Measurements from ENCODE around the gene MMP11.

The MMP11 gene

GRCh38 chr22:23760056-23760455 is 12.6 kb upstream of the MMP11 start:
- DNase-seq (ENCODE audit: low read depth), result no peak

GRCh38 chr22:23762842-23763578 is 9.6 kb upstream of the MMP11 start, which contains the start of gene C22orf15:
TSS of gene C22orf15 (plus strand) at chr22:23762990. CDS start at chr22:23763307, 317 bp downstream.
- no peak for DNase-seq (ENCODE audit: low read depth)

- DNase-seq (ENCODE audit: low read depth), result no peak
Observed at GRCh38 chr22:23763579-23763945, 9.1 kb upstream of the MMP11 start.

- no peak for DNase-seq (ENCODE audit: low read depth)
Observed at GRCh38 chr22:23763954-23764353, 8.7 kb upstream of the MMP11 start.

GRCh38 chr22:23764899-23765881 is 7.5 kb upstream of the MMP11 start:
- no peak for DNase-seq (ENCODE audit: low read depth)

- DNase-seq (ENCODE audit: low read depth), result no peak
Observed at GRCh38 chr22:23767303-23767672, 5.4 kb upstream of the MMP11 start.

GRCh38 chr22:23767673-23768548 is 4.7 kb upstream of the MMP11 start, which contains the start of gene CHCHD10:
TSS of gene CHCHD10 (minus strand) at chr22:23767972. CDS start at chr22:23767874, 98 bp downstream.
- DNase-seq (ENCODE audit: low read depth), result peak; percentile 59

GRCh38 chr22:23769321-23769965 is 3.2 kb upstream of the MMP11 start:
- no peak for DNase-seq (ENCODE audit: low read depth)

GRCh38 chr22:23772315-23772648 is 367 bp upstream of the MMP11 start:
- no peak for DNase-seq (ENCODE audit: low read depth)

GRCh38 chr22:23773483-23774113 is 949 bp downstream of the MMP11 start:
- DNase-seq (ENCODE audit: low read depth), result no peak

- DNase-seq (ENCODE audit: low read depth), result no peak
Observed at GRCh38 chr22:23774114-23774921, 1.7 kb downstream of the MMP11 start.

GRCh38 chr22:23774922-23775436 is 2.3 kb downstream of the MMP11 start:
- DNase-seq (ENCODE audit: low read depth), result no peak

GRCh38 chr22:23775779-23776375 is 3.2 kb downstream of the MMP11 start:
- DNase-seq (ENCODE audit: low read depth), result no peak

- no peak for DNase-seq (ENCODE audit: low read depth)
Observed at GRCh38 chr22:23777776-23778576, 5.3 kb downstream of the MMP11 start.

GRCh38 chr22:23778577-23778900 is 5.9 kb downstream of the MMP11 start:
- DNase-seq (ENCODE audit: low read depth), result no peak

- DNase-seq (ENCODE audit: low read depth), result no peak
Observed at GRCh38 chr22:23779083-23779482, 6.4 kb downstream of the MMP11 start.

GRCh38 chr22:23779731-23780130 is 7.1 kb downstream of the MMP11 start:
- no peak for DNase-seq (ENCODE audit: low read depth)

GRCh38 chr22:23780146-23780748 is 7.6 kb downstream of the MMP11 start:
- DNase-seq (ENCODE audit: low read depth), result no peak

Measured in stimulated activated CD8-positive, alpha-beta memory T cell treated with anti-CD3 and anti-CD28 coated beads, Interleukin-12 subunit alpha, Interleukin-12 subunit beta, amount 100 ng/mL, for 1 hour (primary cell).